ENCODE measurements around the gene DIPK1B.
A peak's percentile ranks its signal among the peaks of the same experiment; 100 is the strongest.

DIPK1B gene

DNA sequence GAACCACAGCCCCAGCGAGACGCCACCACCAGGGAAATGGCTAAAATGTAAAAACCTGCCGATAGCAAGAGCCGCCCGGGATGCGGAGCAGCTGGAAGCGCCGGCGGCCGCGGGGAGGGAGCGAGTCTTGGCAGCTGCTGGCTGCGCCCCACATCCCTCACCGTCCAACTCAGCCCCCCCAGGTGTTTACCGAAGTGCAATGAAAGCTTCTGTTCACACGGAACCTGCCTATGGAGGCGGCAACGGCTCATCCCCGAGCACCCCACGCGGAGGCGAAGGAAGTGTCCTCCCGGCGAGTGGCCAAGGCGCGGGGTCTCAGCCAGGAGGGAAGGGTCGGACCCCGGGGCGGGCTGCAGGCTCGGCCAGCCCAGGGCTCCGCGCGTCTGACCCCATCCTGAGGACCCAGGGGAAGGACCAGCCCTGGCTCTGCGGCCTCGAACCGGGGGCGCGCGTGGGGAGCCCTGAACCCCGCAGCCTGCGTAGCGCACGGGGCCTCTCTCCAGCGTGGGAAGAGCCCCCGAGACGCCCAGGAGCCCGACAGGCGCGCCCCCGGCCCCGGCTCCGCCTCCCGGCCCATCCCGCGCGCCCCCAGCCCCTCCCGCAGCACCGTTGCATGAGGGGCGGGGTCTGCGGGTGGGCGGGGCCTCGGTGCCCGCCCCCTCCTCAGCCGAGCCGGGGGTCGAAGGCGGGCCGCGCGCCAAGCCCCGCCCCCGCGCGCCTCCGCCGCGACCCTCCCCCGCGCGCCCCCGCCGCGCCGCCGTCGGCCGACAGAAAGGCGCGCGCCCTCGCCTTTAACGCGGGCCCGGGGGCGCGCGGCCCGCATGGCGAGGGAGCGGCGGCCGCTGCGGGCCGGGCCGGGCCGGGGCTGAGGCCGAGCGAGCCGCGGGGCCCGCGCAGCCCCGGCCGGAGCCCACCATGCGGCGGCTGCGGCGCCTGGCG is at the start of gene DIPK1B:
TSS of gene DIPK1B (plus strand) at position 822 of the 939 bp plus-strand sequence. CDS start at position 916, 94 bp downstream.
- no peak for DNase-seq (ENCODE audit: low spot score)

DNA sequence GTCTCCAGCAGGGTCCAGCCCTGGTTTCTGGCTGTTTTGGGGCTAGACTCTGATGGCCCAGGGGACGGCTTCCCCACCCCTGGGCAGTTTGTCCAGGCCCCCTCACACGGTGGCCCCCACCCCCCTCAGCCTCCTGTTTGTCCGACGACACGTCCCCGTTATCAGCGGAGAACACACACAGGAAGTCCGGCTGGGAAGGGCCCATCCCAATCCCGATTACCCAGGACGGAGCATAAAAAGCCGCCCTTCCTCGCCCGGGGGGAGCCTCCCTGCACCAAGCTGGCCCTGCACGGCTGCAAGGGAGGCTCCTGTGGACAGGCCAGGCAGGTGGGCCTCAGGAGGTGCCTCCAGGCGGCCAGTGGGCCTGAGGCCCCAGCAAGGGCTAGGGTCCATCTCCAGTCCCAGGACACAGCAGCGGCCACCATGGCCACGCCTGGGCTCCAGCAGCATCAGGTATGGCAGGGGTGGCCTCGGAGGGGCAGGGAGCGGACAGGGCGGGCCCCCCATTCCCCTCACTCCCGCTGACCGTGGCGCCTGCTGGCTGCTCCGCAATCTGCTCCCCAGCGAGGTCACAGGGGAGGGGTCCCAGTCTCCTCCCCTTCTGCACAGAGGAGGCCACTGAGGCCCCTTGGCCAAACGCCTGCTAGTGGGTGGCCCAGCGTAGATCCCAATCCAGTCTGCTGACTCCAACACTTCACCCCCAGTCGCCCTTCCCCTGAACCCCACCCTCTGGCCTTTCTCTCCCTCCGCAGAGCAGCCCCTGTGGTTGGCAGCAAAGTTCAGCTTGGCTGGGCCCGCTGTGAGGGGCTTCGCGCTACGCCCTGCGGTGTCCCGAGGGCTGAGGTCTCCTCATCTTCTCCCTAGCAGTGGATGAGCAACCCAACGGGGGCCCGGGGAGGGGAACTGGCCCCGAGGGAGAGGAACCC is 49.5 kb upstream of the DIPK1B start, which contains the start of gene EGFL7:
TSS of gene EGFL7 (plus strand) at position 261 of the 926 bp plus-strand sequence. CDS start 5,367 bp downstream, outside the sequence.
- no peak for DNase-seq (ENCODE audit: low spot score)

DNA sequence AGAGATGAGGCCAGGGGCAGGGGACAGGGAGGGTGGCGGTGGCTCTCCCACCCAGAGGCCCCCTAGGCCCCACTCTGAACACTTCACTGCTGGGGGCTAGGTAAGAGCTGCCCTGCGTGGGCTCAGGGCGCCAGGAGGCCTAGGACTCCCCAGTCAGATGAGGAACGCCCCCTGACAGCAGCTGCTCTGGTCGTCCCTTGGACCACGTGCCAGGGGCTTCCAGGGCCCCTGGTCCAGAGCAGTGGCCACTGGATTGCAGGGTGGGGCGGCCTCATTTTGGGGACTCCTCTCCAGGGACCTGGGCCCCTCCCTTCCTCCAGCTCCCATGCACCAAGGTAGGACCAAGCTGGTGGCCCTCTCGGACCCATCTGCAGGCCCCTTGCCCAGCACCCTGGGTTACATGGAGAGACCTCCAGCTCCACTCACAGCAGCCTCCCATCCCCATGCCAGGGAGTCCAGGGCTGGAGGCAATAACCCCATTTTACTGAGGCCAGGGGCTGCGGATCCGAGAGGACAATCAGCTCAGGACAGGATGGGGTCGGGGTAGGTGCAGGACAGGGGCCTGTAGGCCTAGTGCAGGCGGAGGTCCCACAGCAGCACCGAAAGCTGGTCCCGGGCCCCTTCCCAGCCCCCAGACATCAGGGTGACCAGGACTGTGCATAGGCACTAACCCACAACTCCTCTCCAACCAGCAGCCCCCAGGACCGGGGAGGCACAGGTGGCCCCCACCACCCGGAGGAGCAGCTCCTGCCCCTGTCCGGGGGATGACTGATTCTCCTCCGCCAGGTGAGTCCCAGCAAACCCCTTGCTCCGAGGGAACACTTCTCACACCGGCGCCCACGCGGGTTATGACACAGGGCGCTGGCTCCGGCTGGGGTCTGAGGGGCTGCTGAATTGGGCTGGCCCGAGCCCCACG is 48.1 kb upstream of the DIPK1B start:
- no peak for DNase-seq (ENCODE audit: low spot score)

DNA sequence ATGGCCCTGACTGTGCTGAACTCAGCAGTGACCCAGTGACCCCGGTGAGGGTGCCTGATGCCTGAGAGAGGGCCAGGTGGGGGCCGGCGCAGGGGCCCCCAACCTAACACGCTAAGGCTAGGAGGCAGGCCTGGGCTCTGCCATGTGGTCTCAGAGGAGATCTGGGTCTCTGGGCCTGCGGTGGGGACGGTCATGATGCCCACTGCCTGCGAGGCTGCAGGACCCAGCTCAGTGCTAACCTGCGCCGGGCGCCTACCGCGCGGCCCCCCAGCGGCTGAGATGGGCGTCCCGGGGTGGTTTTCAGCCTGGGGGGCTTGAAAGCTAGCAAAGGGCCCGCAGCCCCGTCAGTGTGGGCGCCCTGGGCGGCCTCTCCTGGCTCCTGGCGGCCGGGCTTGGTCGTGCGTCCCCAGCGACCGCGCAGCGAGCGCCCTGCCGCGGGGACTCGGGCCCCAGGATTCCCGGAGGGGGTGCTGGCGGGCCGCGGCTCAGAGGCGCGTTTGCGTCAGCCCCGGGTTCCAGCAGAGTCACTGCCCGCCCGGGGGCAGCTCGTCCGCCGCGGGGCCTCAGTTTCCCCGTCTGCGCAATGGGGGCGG is 47.2 kb upstream of the DIPK1B start:
- peak; percentile 59 for DNase-seq (ENCODE audit: low spot score)

DNA sequence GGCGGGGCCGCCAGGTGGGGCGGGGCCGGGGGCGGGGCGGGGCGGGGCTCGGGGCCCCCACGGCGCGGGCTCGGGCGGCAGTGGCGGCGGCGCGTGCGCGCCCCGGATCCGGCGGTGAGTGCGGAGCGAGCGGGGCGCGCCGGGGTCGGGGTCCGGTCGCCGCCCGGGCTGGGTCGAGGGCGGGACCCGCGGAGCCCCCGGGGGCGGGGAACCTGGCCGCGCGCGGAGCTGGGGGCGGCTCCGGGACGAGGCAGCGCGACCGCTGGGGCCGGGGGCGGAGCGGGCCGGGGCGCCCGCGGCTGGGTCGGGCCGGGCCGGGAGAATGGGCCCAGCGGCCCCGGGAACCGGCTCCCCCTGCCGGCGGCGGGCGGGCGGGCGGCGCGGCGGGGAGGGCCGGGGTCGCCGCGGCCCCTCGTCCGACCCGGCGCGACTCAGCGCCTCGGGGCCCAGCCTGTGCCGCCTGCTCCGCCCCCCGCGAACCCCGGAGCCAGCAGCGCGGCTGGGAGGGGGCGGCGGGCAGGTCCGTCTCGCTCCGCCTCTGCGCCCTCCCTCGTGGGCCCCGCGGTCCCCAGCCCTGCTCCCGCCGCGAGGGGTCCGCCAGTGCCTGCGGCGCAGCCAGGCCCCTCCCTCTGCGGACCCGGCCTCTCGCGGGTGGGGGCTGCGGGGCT is 46.5 kb upstream of the DIPK1B start:
- peak; percentile 54 for DNase-seq (ENCODE audit: low spot score)

DNA sequence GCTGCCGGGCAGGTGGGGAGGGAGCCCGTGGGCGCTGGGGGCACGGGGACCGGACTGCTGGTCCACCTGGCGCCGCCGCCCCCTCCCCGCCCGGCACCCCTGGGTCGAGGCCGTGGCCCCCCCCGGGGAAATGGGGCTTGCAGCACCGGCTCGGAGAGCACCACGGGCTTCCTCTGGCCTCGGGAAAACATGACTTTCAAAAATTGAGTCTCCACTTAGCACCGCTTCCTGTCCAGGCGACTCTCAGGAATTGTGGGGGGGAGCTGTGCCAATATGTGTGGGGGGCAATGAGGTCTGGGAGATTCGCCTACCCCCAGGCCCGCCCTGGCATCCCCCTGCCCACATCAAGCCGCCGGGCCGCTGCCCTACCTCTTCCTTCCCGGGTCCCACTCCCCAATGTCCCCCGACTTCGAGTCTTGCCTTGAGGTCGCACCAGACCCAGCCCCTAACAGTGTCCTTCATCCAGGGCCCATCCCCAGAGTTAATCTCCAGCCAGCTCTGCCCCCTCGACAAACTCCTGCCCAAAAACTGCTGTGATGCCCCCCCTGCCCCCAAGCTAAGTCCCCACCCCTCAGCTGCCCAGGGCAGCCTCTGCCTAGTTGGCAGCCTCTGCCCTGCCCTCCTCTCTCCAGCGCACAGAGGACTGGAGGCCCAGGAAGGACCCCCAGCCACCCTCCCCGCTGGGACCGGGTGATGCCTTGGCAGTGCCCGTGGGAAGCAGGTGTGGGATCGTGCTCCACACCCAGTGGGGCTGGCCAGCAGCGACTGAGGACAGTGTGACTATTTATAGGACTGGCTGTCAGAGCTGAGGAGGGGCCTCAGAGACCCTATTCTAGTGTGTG is 45.8 kb upstream of the DIPK1B start:
- DNase-seq (ENCODE audit: low spot score) = no peak

DNA sequence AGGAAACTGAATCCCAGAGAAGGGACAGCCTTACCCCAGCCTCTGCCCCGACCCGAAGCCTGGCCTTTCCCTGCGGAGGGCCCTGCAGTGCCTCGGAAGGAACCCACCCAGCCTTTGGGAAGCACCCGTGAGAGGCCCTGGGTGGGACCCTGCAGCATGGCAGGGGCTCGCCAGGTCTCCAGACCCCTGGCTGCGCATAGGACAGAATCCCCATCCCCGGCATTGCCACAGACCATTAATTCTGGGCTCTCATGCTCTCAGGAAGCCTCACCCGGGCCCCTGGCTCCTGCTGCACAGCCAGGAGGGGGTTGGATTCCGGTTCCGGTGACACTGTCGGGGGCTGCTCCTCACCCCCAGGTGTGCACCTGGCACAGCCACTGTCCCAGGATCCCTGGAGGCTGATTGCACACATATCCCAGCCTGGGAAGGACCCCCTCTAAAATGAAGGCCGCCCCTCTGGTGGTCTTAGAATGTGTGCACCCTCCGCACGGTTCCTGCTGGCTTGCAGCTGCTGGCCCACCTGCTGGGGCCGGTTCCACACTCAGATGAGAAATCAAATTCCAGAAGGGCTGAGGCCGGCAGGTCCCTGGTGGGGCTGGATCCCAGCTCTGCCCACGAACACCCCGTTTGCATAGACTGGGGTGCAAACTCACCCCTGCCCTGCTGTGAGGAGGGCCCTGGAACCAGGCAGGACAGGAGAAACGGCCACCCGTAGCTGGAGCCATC is 45.0 kb upstream of the DIPK1B start:
- no peak for DNase-seq (ENCODE audit: low spot score)

DNA sequence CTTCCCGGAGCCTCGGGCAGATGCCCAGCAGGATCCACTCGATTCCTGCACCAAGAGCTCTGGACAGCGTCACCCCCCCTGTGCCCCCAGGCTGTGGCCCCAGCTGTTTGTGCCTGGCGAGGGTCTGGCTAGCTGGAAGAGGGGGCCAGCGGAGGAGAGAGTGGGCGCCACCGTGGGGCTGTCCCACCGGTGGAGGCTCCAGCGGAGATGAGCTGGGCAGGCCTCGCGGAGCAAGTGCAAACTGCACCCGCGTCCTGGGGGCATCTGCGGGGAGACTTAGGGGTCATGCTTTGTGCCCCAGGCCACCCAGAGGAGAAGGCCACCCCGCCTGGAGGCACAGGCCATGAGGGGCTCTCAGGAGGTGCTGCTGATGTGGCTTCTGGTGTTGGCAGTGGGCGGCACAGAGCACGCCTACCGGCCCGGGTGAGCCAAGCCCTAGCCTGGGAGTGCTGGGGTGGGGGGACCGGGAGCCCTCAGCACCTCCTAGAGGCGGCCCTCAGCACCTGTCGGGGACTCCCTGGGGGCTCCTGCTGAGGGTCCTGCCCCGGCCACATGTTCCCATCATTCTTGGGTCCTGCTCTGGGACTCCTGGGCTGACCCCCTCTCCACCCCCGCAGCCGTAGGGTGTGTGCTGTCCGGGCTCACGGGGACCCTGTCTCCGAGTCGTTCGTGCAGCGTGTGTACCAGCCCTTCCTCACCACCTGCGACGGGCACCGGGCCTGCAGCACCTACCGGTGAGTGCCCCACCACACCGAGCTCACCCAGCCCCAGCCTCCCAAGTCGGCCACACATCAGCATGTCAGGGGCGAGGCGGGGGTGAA is 44.2 kb upstream of the DIPK1B start:
- peak; percentile 43 for DNase-seq (ENCODE audit: low spot score)

DNA sequence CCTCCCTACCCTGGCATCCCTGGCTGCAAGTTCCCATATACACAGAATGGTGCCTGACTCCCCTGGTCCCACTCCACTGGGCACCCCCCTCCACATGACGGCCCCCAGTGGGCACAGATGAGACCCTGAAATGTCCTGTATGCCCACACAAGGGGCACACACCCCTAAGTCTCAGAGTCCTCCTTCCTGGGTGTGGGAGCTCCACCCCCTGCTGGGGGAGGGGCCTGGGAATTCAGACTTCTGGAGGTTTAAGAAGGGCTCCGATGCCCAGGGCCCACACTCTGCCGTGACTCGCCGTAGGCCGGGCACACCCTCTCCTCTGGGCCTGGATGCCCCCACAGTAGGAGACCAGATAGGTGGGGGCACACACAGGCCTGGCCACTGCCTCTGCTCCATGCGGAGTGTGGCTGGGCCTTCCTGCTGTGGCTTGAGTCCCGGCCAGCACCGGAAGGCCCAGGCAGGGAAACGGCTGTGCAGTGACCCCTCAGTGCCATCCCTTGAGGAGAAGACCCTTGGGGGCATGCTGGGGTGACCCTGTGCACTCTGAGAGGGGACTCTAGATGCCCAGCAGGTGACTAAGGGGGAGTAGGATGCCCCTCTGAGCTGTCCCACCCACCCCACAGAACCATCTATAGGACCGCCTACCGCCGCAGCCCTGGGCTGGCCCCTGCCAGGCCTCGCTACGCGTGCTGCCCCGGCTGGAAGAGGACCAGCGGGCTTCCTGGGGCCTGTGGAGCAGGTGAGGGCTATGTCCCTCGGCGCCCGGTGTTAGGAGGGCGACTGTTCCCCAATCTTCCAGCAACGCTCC is 43.2 kb upstream of the DIPK1B start:
- no peak for DNase-seq (ENCODE audit: low spot score)

DNA sequence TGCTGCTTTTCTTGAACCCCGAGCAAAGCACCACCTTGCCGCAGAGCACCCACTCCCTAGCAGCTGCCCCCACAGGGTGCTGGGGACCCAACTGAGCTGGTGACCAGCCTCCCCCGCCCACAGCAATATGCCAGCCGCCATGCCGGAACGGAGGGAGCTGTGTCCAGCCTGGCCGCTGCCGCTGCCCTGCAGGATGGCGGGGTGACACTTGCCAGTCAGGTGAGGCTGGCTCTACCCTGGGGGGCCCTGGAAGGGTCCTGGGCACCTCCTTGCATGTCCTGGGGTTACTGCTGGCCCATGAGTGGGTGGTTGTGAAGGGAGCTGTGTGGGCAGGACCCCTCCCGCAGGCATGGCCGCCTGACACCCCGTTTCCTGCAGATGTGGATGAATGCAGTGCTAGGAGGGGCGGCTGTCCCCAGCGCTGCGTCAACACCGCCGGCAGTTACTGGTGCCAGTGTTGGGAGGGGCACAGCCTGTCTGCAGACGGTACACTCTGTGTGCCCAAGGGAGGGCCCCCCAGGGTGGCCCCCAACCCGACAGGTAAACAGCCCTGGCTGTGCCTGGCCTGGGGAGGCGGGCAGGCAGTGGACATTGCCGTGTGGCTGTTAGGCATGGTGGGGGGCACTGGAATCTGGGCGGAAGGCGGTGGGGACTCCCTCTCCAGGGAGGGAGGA is 42.4 kb upstream of the DIPK1B start:
- DNase-seq (ENCODE audit: low spot score) = no peak

DNA sequence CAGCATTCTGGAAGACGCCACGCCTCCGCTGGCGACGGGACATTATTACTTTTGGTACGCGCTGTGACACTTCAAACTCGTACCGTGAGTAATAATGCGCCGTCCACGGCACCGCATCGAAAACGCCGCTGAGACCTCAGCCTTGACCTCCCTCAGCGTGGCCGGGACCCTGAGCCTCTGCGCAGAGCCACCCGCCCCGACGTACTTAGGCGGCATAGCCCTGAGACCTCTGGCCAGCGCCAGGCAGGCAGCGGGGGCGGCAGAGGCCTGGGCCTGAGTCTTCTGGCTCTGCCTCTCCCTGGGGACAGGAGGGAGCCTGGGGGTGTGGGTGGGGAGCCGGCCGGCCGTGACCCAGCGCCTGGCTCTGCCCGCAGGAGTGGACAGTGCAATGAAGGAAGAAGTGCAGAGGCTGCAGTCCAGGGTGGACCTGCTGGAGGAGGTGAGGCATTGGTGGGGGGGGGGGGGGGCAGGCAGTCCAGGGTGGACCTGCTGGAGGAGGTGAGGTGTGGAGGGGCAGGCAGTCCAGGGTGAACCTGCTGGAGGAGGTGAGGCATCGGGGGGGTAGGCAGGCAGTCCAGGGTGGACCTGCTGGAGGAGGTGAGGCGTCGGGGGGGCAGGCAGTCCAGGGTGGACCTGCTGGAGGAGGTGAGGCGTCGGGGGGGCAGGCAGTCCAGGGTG is 41.7 kb upstream of the DIPK1B start:
- DNase-seq (ENCODE audit: low spot score) = no peak

DNA sequence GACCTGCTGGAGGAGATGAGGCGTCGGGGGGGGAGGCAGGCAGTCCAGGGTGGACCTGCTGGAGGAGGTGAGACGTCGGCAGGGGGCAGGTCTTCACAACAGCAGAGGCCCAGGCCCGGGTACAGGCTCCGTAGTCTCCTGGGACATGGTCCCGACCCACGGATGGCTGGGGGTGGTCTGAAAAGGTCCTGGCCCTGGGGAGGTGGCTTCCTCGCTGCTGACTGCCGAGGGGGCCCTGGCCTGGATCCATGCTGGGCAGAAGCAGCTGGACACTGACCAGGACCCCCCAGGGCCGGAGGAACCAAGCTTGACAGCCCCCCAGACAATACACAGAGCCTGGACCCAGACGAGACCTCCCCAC is 41.1 kb upstream of the DIPK1B start:
- DNase-seq (ENCODE audit: low spot score) = no peak

DNA sequence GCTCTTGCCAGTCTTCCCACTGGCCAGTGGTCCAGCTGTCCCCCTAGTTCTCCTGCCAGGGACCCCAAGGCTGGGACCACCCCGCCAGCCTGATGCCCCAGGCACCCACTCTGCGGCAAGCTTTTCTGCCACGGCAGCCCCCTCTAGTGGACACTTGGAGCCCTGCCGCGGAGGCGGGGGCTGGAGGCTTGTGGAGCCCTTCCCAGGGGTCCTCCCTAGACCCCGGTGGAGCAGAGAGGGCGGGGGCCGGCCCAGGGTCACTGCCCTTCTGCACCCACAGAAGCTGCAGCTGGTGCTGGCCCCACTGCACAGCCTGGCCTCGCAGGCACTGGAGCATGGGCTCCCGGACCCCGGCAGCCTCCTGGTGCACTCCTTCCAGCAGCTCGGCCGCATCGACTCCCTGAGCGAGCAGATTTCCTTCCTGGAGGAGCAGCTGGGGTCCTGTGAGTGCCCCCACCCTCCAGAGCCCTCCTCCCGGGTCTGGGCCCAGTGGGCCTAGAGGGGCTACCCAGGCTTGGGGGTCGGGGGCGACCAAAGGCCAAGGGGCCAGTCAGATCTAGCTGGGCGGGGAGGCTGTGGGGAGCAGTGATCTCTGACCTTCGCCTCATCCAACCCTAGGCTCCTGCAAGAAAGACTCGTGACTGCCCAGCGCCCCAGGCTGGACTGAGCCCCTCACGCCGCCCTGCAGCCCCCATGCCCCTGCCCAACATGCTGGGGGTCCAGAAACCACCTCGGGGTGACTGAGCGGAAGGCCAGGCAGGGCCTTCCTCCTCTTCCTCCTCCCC is 40.5 kb upstream of the DIPK1B start:
- DNase-seq (ENCODE audit: low spot score) = peak; percentile 68

DNA sequence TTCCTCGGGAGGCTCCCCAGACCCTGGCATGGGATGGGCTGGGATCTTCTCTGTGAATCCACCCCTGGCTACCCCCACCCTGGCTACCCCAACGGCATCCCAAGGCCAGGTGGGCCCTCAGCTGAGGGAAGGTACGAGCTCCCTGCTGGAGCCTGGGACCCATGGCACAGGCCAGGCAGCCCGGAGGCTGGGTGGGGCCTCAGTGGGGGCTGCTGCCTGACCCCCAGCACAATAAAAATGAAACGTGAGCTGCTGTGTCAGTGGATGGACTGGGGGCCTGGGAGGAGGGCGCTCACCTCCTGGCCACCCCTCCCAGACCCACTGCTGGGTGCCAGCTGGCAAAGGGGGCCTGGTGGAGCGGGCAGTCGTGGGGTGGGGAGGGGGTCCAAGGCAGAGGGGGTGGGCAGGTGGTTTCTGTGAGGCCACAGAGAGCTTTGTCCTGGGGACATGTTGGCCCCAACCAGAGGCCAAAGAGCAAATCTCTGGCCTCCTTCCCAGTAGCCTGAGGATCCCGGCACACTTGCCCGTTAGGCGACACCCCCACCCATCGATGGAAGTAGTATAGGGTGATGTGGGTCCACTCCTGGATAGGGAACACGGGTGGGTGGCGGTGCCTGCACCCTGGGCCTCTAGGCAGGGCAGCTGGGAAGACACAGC is 39.8 kb upstream of the DIPK1B start:
- no peak for DNase-seq (ENCODE audit: low spot score)

Measured in germinal center (tissue), 1 donor.